ENCODE results near the gene SMG6. TPM values are rescaled to one million over a fixed set of nuclear protein-coding genes. Genes with fewer than 3 reads are reported as not detected.

The SMG6 gene
- total RNA-seq, 1 donor from 2014 or later = 19.4 TPM

- DNase-seq (ENCODE audit: low read depth) = peak; percentile 55
- H3K4me3 ChIP-seq (ENCODE audit: low read depth, low read length) = peak within 1 kb of the TSS; percentile 94
- no peak for TF ChIP-seq CTCF (conservative IDR thresholded peaks at IDR 0.05; ENCODE audit: low read depth, low read length)
Observed at GRCh38 chr17:2029911-2030778, 273.4 kb downstream of the SMG6 start, which contains the start of gene DPH1. TSS of gene DPH1 (plus strand) at chr17:2030153. CDS start at chr17:2030170, 17 bp downstream.

- no peak overlapping the region for H3K4me3 ChIP-seq (ENCODE audit: low read depth, low read length)
- TF ChIP-seq CTCF (conservative IDR thresholded peaks at IDR 0.05; ENCODE audit: low read depth, low read length) = no peak
- no peak for DNase-seq (ENCODE audit: low read depth)
Observed at GRCh38 chr17:2028737-2029136, 274.8 kb downstream of the SMG6 start.

GRCh38 chr17:2028234-2028614 lies 275.4 kb downstream of the SMG6 start:
- no peak for TF ChIP-seq CTCF (conservative IDR thresholded peaks at IDR 0.05; ENCODE audit: low read depth, low read length)
- no peak overlapping the region for H3K4me3 ChIP-seq (ENCODE audit: low read depth, low read length)
- no peak for DNase-seq (ENCODE audit: low read depth)

- DNase-seq (ENCODE audit: low read depth) = no peak
- H3K4me3 ChIP-seq (ENCODE audit: low read depth, low read length) = no peak overlapping the region
- TF ChIP-seq CTCF (conservative IDR thresholded peaks at IDR 0.05; ENCODE audit: low read depth, low read length) = no peak
Observed at GRCh38 chr17:2027528-2028233, 275.9 kb downstream of the SMG6 start.

- no peak for DNase-seq (ENCODE audit: low read depth)
- TF ChIP-seq CTCF (conservative IDR thresholded peaks at IDR 0.05; ENCODE audit: low read depth, low read length) = peak; percentile 90
- H3K4me3 ChIP-seq (ENCODE audit: low read depth, low read length) = peak overlapping the region; percentile 33
Observed at GRCh38 chr17:2025622-2026309, 277.8 kb downstream of the SMG6 start.

GRCh38 chr17:2025220-2025621 lies 278.4 kb downstream of the SMG6 start, which contains the start of gene RTN4RL1:
TSS of gene RTN4RL1 (minus strand) at chr17:2025334. CDS start at chr17:2024865, 469 bp downstream.
- peak within 1 kb of the TSS; percentile 33 for H3K4me3 ChIP-seq (ENCODE audit: low read depth, low read length)
- TF ChIP-seq CTCF (conservative IDR thresholded peaks at IDR 0.05; ENCODE audit: low read depth, low read length) = no peak
- DNase-seq (ENCODE audit: low read depth) = no peak
